Stimulated activated CD4-positive, alpha-beta T cell treated with anti-CD3 and anti-CD28 coated beads, Interleukin-12 subunit alpha, Interleukin-12 subunit beta, amount 100 ng/mL, for 4 hours (primary cell): ENCODE results near the gene CLEC11A.

Experiments used
- DNase-seq: peaks from one replicate; pipeline ENCODE4 v3.0.0-alpha.2; 2020

The CLEC11A gene

DNA sequence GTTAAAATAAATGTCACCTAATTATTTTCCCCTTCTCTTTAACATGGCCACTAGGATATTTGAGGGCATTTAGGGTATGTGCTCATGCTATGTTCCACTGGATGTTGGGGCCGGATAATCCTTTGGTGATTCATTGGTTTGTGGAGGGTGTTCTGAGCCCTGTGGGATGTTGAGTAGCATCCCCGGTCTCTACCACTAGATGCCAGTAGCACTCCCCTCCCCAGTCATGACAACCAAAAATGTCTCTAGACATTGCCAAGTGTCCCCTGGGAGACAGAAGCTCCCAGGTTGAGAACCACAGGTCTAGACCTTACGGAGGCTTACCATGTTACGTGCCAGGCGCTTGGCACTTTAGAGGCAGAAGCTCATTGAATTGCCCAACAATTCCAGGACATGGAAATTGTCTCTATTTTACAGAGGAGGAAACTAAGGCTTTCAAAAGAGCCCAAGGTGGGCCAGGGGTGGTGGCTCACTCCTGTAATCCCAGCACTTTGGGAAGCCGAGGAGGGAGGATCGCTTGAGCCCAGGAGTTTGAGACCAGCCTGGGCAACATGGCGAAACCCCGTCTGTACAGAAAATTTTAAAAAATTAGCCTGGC lies 17.6 kb upstream of the CLEC11A start:
- DNase-seq = no peak

- no peak for DNase-seq
These were observed 16.8 kb upstream of the CLEC11A start for GRCh38 chr19:50706387-50706786.

DNA sequence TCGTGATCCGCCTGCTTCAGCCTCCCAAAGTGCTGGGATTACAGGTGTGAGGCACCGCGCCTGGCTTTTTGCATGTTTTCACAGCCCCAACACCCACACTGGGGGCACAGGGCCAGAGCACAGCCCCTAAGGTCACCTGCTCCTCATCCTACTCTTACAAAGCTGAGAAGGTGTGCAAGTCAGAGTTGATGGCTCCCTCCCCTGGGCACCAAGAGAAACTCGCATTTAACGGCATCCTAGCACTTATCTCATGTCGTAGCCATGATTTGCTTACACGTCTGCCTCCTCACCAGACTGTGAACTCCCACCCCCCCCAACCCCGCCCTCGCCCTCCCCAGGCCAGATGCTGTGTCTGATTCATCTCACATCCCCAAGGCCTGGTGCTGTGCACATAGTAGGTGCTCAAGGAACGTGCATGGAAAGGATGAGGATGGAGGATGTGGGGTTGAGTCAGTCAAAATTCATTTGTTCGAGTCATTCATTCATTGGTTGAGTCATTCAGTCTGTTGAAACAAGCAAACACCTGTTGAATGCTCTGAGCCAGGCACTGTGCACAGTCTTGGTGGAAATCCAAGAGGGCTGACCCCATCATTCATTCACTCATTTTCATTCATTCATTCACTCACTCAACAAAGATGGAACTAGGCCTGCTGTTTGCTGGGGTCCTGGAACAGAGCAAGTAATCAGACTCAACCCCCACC lies 14.8 kb upstream of the CLEC11A start:
- DNase-seq = no peak

GRCh38 chr19:50710094-50710493 lies 13.1 kb upstream of the CLEC11A start:
- no peak for DNase-seq

DNA sequence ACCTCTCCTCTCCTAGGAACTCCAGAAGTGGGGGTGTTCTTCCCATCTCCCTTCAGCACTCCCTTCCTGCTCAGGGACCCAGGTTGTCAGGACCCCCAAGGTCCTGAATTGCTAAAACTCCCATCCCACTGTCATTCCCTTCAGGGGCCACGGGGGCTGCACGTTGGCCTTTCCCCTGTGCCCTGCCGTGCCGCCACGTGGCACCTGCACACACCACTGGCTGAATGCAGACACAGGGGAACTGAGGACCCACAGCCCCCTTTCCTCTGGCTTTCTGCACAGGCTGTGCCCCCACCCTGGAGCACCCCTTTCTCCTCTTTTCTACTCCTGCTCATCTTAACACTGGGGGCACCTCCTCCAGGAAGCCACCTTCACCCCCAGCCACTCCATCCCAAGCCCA lies 12.6 kb upstream of the CLEC11A start:
- DNase-seq = no peak

DNA sequence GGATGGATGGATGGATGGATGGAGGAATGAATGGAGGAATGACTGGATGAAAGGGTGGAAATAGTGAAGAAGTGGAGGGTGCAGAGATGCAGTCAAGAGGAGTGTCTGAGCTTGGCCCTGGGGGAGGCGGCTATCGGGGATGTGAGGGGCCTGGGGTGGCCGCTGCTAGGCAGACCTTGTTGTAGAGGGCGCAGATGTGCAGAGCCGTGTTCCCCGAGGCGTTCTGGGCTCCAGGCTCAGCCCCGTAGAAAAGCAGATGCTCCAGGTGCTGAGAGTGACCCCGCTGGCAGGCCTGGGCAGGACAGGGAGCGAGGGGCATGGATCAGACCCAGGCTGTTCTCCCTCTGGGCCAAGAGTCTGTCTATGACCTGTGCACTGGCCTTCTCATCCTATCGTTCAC lies 12.0 kb upstream of the CLEC11A start:
- DNase-seq = no peak

DNA sequence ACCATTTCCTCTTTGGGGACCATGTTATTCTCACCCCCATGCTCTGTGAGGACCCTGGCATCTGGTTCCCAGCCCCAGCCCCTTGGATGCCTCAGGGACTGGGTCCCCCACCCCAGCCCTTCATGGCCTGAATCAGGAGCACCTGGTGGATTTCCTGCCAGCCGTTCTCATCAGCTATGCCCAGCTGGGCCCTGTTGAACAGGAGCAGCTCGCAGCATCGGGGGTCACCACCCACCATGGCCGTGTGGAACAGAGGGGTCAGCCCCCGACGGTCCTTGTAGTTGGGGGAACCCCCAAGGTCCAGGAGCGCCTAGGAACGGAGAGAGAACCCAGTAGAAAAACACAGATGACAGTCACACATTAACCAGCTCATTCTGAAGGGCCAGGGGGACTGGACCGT lies 11.4 kb upstream of the CLEC11A start:
- no peak for DNase-seq

GRCh38 chr19:50712833-50713232 lies 10.3 kb upstream of the CLEC11A start:
- no peak for DNase-seq

GRCh38 chr19:50713556-50714236 lies 9.5 kb upstream of the CLEC11A start:
- DNase-seq = no peak

DNA sequence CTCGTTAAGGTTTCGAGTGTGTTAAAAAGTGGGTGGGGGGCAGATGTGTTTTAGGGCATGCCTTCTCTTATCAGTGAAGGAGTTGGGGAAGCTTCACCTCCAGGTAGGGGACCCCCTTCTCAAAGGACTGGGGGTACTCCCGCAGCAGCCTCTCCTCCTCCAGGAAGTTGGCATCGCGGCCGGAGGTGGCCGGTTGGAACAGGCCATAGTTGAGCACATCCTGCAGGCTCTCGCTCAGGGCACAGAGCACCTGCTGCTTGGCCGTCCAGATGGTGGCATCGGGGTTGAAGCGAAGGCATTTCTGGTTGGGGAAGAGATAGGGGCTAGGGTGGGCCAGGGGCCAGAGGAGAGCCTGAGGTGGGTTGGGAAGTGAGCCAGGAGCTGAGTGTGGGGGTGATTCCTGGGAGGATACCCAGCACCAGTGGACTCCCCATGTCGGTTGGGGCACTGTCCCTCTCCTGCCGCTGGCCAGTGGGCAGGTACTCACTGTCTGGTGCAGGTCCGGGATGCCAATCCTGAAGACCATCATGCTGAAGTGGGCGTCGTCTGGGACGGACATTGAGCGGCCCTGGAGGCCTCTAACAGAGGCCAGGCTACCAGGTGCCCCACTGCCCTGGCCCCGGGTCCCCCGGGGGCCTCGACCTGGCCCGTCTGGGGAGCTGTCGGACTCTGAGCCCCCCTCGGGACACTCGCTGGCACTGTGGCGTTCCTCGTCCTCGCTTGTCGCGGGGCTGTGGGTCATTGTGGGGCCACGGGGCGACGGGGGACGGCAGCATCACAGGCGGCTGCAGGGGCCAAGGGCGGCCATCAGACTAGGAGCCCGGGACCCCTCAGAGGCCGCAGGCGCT lies 6.8 kb upstream of the CLEC11A start:
- DNase-seq = no peak

DNA sequence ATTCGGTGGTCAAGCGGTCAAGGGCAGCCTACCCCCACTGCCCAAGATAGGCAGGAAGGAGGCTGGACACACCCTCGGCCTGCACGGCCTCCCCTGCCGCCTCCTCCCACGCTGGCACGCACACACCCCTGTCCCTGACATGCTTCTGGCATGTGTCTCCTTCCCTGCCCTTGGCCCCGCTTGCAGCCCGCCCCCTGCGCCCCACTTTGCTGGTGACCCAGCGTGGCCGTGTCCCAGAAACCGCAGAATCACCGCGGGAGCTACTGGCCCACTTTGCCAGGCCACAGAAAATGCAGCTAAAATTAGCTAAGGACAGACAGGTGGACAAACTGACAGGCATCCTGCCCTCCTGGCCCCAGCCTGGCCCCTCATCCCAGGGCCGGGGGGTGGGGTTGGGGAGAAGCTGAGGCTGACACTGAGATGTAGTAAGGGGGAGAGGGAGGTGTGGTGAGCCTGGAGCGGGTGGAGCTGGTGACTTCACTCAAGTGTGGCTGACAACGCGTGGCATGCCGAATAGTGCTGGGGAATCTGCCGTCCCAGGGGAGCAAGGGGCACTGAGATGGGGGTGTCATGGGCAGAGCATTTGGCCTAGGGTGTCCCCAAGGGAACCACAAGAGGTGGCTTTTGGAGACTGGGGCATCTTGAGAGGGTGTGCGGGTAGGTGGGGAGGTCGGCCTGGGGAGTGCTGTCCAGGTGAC lies 6.0 kb upstream of the CLEC11A start:
- no peak for DNase-seq

DNA sequence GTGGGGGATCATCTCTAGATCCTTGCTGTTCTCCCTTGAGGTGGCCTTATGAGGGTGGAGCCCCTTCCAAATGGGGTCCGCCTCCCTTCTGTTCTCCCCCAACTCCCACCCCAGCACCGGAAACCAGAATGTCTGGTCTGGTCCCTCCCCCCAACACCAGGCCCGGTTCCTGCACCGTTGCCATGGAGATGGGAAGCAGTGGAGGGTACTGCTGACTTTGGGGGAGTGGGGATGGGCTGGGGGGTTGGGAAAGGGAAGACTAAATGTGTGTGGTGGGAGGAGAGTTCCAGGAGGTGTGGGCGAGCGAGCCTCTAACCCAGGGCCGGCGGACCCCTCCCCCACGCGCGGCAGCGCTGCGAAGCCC lies 5.3 kb upstream of the CLEC11A start:
- DNase-seq = no peak

DNA sequence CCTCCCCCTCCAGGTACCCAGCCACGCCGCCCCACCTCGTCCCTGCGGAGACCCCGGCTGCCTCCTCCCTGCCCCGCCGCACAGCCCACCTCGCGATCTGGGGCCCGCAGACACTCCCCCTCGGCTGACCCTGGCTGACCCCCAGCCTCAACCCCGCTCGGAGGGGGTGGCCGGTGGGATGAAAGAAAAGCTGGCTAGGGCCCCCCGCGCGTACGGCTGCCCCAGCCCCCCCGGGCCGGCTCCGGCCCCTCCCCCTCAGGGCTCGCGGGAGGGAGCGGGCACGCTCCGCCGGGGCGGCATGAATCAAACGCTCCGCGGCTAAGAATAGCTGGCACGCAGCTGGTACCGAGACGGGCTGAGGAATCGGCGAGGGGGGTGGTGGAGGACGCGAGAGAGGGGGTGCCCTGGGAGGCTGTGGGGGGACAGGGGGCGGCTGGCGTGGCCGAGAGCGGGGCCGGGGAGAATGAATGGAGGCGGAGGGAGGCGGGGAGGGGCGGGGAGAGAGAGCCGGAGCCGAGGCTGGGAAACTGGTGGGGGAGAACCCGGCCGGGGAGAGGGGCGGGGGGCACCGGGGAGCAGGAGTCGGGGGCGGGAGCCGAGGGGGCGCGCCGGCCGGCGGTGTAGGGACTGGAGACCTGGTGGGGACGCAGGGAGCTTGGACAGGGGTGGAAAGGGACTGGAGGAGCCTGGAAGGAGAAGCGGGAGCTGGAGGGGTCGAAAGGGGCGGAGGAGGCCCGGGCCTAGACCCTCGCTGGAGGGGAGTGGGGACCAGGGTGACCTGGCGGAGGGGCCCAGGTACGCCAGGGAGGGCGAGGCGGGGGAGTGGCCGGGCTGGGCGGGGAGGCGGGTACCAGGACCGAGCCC lies 4.7 kb upstream of the CLEC11A start:
- DNase-seq = peak; percentile 16

DNA sequence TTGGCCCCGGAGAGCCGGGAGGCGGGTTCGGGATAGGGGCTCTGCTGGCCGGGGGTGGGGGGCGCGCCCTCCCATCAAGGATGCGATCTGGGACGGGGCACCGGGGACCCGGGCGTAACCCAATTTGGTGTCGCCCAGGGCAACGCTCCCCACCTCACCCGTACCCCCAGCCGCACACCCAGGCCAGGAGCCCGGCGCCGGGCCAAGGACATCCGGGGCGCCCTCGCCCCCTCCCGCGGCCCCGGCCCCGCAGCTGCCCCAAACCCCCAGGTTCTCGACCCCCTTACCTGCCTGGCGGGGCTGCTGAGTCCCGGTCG lies 4.1 kb upstream of the CLEC11A start:
- no peak for DNase-seq

GRCh38 chr19:50719566-50719965 lies 3.6 kb upstream of the CLEC11A start, which contains the start of gene SHANK1:
Gene SHANK1 (minus strand): TSS chr19:50719802. CDS start chr19:50716919, 2,883 bp downstream.
- DNase-seq = no peak

DNA sequence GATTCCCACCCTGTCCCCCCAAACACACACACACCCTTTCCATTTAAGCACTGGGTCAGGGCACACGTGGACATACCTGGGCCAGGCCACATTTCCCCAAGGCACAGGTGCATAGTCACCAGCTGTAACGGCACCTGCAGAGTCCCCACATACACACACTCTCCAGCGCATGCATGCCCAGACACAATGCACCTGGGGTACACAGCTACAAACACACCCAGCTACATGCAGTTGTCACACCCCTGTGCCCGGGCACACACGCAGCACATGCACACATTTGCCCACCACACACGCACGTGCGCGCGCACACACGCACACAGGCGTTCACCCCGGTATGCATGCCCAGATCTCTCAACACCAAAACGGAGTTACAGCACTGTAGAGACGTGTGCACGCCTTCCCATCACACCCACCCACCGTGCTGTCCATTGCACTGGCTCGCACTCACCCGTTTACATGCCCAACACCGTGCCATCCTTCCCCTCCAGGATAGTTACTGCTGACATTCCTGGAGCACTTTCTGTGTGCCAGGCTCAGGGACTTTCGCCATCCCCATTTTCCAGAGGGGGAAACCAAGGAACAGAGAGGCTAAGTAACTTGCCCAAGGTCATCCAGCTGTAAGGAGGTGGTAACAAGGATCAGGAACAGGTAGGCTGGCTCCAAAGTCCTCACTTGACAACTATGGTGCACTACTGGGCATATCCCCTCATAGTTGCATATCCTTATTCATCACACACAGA lies 2.8 kb upstream of the CLEC11A start:
- no peak for DNase-seq

DNA sequence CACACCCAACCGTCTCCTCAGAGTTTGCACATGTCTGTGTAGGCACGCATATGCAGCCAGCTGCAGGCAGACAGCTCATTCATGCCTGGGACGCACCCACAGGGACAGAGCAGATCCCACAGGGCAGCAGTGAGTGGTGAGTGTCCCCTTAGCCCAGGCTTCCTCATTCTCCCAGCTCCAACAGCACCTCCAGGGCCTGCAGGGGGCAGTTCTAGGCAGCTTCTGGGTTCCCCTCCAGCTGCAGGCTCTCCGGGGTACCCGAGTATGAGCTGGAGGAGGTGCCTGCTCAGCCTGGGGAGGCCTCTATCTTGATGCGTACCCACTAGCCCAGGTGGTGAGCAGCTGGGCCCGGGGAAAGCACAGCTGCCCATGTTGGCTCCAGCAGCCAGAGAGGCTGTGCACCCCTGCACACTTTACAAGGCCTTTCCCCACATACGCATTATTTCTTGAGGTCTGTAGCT lies 2.2 kb upstream of the CLEC11A start:
- DNase-seq = no peak

- no peak for DNase-seq
These were observed 1.6 kb upstream of the CLEC11A start for GRCh38 chr19:50721441-50722137.

DNA sequence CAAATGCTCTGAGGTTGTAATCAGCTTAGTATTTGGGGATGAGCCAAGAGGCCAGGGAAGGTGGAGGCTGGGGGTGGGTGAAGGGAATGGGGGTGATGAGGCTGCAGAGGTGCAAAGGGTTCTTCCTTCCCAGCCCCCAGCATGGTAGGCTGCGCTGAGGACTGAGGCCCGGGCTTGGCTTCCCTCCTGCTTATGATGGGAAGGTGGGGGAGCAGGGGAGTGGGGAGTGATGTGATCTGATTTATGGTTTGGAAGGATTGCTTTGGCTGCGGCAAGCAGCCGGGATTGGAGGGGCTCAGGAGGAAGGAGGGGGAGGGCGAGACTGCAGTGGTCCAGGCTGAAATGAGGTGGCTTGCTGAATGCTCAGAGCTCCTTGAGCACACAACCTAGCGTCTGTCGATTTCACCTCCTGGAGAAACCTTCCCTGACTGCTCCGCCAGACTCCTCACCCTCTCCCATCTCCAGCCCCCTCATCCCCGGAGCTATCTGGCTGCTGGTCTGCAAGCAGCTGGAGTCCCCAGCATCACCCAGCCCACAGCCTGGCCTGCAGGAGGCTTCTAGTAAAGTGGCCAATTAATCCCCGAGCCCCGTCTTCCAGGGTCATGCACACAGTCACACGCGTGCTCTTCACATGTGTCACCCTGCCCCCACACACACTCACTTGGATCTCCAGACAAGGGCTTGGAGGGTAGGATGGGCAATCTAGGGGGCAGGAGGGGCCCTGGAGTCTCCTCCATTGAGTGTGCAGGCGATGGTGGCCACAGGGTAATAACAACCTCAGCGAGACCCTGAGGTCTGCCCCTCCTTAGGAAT lies 757 bp upstream of the CLEC11A start:
- no peak for DNase-seq
